OCI-LY3 (cell line): ENCODE measurements around the gene MYDGF.

Experiments
- H2AFZ ChIP-seq: fragments of 200-600, 300-600 bp; shearing (Covaris generic); 2 replicates; pipeline ENCODE4 v1.6.0; 2014; ENCODE audit warnings: antibody characterized with exemption, low read depth, low read length
- H3K27ac ChIP-seq: fragments of 200-600, 300-600 bp; sonication (generic); 2 replicates; pipeline ENCODE4 v1.5.1; 2014; ENCODE audit warnings: mild to moderate bottlenecking, low read length, moderate library complexity, mixed read lengths
- H3K27me3 ChIP-seq: fragments of 200-600, 300-600 bp; sonication (generic); 2 replicates; pipeline ENCODE4 v1.6.1; 2014; ENCODE audit warnings: low read depth, low read length, mixed read lengths
- H3K36me3 ChIP-seq: fragments of 200-600, 300-600 bp; sonication (generic); replicated peaks from 2 replicates; pipeline ENCODE3; 2014; ENCODE audit warnings: low read depth, low read length, mixed read lengths
- H3K4me1 ChIP-seq: fragments of 300-600, 200-600 bp; sonication (generic); 2 replicates; pipeline ENCODE4 v1.6.1; 2014; ENCODE audit warnings: low read length, mixed read lengths
- H3K4me2 ChIP-seq: fragments of 200-600, 300-600 bp; sonication (generic); 2 replicates; pipeline ENCODE4 v1.6.1; 2014; ENCODE audit warnings: low read length, mixed read lengths
- H3K4me3 ChIP-seq: fragments of 300-600, 200-600 bp; sonication (generic); 2 replicates; pipeline ENCODE4 v1.5.1; 2014; ENCODE audit warnings: antibody characterized with exemption, mild to moderate bottlenecking, low read length, moderate library complexity
- H3K79me2 ChIP-seq: fragments of 300-600, 200-600 bp; shearing (Covaris generic); 2 replicates; pipeline ENCODE4 v1.6.1; 2014; ENCODE audit warnings: mild to moderate bottlenecking, low read length, mixed read lengths
- H3K9ac ChIP-seq: fragments of 300-600, 200-600 bp; shearing (Covaris generic); 2 replicates; pipeline ENCODE4 v1.6.0; 2014; ENCODE audit warnings: mild to moderate bottlenecking, low read length, moderate library complexity
- H3K9me3 ChIP-seq: fragments of 200-600, 300-600 bp; shearing (Covaris generic); 2 replicates; pipeline ENCODE4 v1.6.1; 2014; ENCODE audit warnings: low read length, mixed read lengths; ENCODE audit not compliant: insufficient read depth
- H4K20me1 ChIP-seq: fragments of 200-600, 300-600 bp; sonication (generic); 2 replicates; pipeline ENCODE4 v1.6.1; 2016; ENCODE audit warnings: low read length, mixed read lengths; ENCODE audit not compliant: insufficient read depth
- EZH2phosphoT487 ChIP-seq: fragments of 200-600 bp; shearing (Covaris generic); IDR thresholded peaks from 2 replicates; pipeline ENCODE4 v1.6.1; 2018; ENCODE audit warnings: antibody characterized with exemption, mixed run types, low read depth
- TF ChIP-seq, protein P1 (sequence below): fragments of 200-600, 300-600 bp; sonication (generic); IDR thresholded peaks from 2 replicates; pipeline ENCODE4 v1.5.1; 2014; ENCODE audit warnings: antibody characterized with exemption, low read length, low read depth

The MYDGF gene

DNA sequence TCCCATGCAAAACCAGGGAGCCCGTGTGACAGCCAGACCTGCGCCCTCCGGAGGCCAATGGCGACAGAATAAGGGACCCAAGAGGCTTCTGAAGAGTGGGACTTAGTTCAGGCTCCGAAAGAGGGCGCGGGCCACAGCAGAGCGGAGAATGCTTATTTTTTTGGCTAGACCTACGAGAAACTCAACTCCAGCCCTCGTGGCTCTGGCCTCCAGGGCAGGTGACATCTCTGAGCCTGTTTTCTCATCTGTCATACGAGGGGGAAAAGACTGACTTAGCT, 30.5 kb upstream of the MYDGF start:
- no peaks in the 10 kb centered on the region for H3K4me1 ChIP-seq
- H3K9me3 ChIP-seq, result no peaks in the 10 kb centered on the region
- no peaks in the 10 kb centered on the region for H4K20me1 ChIP-seq
- no peak overlapping the region for H3K4me2 ChIP-seq
- H3K27me3 ChIP-seq, result no peaks in the 10 kb centered on the region
- H3K9ac ChIP-seq, result no peak overlapping the region
- H3K79me2 ChIP-seq, result no peaks in the 10 kb centered on the region
- peaks cover 39% of the 10 kb centered on the region for H3K36me3 ChIP-seq
- no peak overlapping the region for H2AFZ ChIP-seq
- H3K27ac ChIP-seq, result no peak overlapping the region
- TF ChIP-seq, protein P1, sequence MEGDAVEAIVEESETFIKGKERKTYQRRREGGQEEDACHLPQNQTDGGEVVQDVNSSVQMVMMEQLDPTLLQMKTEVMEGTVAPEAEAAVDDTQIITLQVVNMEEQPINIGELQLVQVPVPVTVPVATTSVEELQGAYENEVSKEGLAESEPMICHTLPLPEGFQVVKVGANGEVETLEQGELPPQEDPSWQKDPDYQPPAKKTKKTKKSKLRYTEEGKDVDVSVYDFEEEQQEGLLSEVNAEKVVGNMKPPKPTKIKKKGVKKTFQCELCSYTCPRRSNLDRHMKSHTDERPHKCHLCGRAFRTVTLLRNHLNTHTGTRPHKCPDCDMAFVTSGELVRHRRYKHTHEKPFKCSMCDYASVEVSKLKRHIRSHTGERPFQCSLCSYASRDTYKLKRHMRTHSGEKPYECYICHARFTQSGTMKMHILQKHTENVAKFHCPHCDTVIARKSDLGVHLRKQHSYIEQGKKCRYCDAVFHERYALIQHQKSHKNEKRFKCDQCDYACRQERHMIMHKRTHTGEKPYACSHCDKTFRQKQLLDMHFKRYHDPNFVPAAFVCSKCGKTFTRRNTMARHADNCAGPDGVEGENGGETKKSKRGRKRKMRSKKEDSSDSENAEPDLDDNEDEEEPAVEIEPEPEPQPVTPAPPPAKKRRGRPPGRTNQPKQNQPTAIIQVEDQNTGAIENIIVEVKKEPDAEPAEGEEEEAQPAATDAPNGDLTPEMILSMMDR, result peak; percentile 16; the same call in 1 of the 2 replicates
- TF ChIP-seq EZH2phosphoT487, result no peak
- H3K4me3 ChIP-seq, result no peak overlapping the region

DNA sequence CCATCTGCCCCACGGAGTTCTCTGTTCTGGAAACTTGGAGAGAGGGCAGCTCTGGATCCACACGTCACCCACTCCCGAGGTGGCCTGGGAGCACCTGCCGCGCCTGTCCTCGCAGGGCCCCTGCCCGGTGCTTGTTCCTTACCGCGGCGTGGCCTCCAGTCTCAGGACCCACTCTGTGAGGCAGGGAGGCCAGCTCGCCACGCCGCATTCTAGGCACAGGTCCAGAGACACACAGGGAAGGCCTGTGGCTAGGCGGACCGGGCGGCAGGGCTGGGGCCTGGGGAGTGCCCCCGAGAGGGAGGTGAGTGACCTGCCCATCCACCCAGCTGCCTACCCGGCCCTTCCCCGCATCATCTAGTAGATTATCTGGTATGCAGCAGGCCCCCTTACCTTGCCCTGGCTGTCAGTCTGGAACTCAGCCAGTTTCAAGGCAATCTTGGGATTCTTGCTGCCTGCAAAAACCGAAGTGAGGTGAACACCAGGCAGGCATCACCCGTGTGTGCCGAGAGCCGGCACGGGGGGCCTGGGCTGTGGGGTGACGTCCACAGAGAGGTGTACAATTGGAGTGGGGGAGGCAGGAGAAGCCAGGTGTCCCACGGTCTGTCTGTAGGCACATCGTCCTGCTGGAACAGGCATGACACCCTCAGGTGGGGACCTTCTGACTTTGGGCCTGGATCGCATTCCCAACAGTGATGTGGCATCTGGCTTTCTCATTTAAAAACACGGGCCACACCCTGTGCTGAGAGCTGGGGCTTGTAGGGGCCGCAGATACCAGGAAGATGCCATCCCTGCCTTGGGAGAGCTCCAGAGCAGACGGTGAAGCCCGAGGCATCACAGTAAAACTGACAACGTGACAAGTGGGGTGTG, 29.9 kb upstream of the MYDGF start:
- no peak overlapping the region for H2AFZ ChIP-seq
- no peak overlapping the region for H3K4me2 ChIP-seq
- TF ChIP-seq, protein P1, result no peak
- no peak for TF ChIP-seq EZH2phosphoT487
- H3K9ac ChIP-seq, result no peak overlapping the region
- H3K9me3 ChIP-seq, result no peaks in the 10 kb centered on the region
- H3K79me2 ChIP-seq, result no peaks in the 10 kb centered on the region
- H4K20me1 ChIP-seq, result no peaks in the 10 kb centered on the region
- no peaks in the 10 kb centered on the region for H3K27me3 ChIP-seq
- peaks cover 40% of the 10 kb centered on the region for H3K36me3 ChIP-seq
- no peak overlapping the region for H3K4me3 ChIP-seq
- no peak overlapping the region for H3K27ac ChIP-seq
- no peaks in the 10 kb centered on the region for H3K4me1 ChIP-seq

DNA sequence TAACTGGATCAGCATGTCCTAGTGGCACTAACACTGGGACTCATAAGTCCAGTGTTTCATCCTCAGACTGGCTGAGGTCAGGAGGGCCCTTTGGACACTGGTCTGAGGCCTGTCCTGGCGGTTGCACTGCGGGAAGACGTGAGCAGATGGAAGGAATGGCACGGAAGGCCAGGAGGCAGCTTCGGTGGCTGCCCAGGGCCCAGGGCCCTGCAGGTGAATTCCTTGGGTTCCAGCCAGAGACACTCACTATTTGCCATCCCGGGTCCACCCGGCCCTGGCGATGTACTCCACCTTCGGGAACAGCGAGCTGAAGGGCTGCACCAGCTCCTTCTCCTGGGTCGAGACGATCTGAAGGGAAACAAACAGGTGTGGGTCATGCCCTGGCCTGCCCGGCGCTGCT, 27.2 kb upstream of the MYDGF start:
- TF ChIP-seq, protein P1, result no peak
- no peak overlapping the region for H3K27ac ChIP-seq
- no peaks in the 10 kb centered on the region for H3K27me3 ChIP-seq
- no peaks in the 10 kb centered on the region for H3K79me2 ChIP-seq
- H3K4me2 ChIP-seq, result no peak overlapping the region
- no peaks in the 10 kb centered on the region for H3K9me3 ChIP-seq
- no peaks in the 10 kb centered on the region for H3K4me1 ChIP-seq
- H3K9ac ChIP-seq, result no peak overlapping the region
- H3K36me3 ChIP-seq, result peaks cover 57% of the 10 kb centered on the region
- no peaks in the 10 kb centered on the region for H4K20me1 ChIP-seq
- H3K4me3 ChIP-seq, result no peak overlapping the region
- H2AFZ ChIP-seq, result no peak overlapping the region

DNA sequence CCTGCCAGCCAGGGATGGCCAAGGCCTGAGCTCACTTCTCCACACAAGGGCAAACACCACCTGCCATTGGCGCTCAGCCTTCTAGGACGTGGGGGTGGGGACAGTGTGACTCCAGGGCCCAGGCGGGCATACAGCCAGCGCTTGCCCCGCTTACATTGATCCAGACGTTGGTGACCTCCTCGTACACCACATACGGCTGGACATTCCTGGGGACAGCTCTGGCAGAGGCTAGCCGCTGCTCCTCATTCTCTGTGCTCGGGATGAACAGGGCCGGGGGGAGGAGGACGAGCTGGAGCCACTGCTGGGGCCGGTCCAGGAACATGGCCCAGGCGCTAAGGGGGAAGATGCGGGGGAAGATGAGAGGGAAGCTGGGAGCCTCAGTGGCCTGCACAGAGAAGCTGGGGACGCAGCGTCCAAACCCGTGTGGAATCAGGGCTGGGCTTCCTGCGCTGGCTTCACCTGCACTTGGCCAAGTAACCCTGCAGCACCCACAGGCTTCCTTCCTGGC, 25.1 kb upstream of the MYDGF start:
- Histone ChIP-seq H3K9ac (no peak overlapping the region), H4K20me1 (no peaks in the 10 kb centered on the region), H3K36me3 (peaks cover 48% of the 10 kb centered on the region), H3K4me2 (no peak overlapping the region), H3K27ac (no peak overlapping the region), H3K4me1 (no peaks in the 10 kb centered on the region), H3K27me3 (no peaks in the 10 kb centered on the region), H2AFZ (no peak overlapping the region), H3K9me3 (no peaks in the 10 kb centered on the region), H3K4me3 (no peak overlapping the region), H3K79me2 (no peaks in the 10 kb centered on the region)
- TF ChIP-seq, protein P1, result no peak
- TF ChIP-seq EZH2phosphoT487, result no peak
